H9 (cell line): ENCODE results near the gene CCNJL. TPM values are rescaled to one million over a fixed set of nuclear protein-coding genes. Genes with fewer than 3 reads are reported as not detected.
A peak's percentile ranks its signal among the peaks of the same experiment; 100 is the strongest.

Experiments used
- DNase-seq: peaks from one replicate; pipeline ENCODE4 v3.0.0-alpha.2; 2017
- H2AFZ ChIP-seq: one replicate; pipeline ENCODE4 v1.6.1; 2013; ENCODE audit warnings: mild to moderate bottlenecking, low read length, control low read depth, moderate library complexity
- H2AK5ac ChIP-seq: 2 replicates; pipeline ENCODE4 v1.6.1; 2013; ENCODE audit warnings: low read length, control low read depth, mixed read lengths; ENCODE audit not compliant: insufficient read length
- H2BK120ac ChIP-seq: one replicate; pipeline ENCODE4 v1.6.1; 2013; ENCODE audit warnings: low read depth, mild to moderate bottlenecking, low read length, control low read depth, inconsistent platforms; ENCODE audit not compliant: poor library complexity, severe bottlenecking
- H2BK12ac ChIP-seq: 2 replicates; pipeline ENCODE4 v1.6.1; 2013; ENCODE audit warnings: low read length, control low read depth, mixed read lengths, low read depth; ENCODE audit not compliant: insufficient read length
- H2BK15ac ChIP-seq: 2 replicates; pipeline ENCODE4 v1.6.1; 2013; ENCODE audit warnings: low read depth, low read length, control low read depth
- H2BK20ac ChIP-seq: one replicate; pipeline ENCODE4 v1.6.1; 2013; ENCODE audit warnings: low read depth, mild to moderate bottlenecking, low read length, control low read depth, inconsistent platforms; ENCODE audit not compliant: poor library complexity, severe bottlenecking
- H2BK5ac ChIP-seq: 2 replicates; pipeline ENCODE4 v1.6.1; 2013; ENCODE audit warnings: low read length, control low read depth, mixed read lengths; ENCODE audit not compliant: insufficient read length
- H3K14ac ChIP-seq: 2 replicates; pipeline ENCODE4 v1.6.1; 2013; ENCODE audit warnings: low read length, control low read depth; ENCODE audit not compliant: insufficient read depth
- H3K18ac ChIP-seq: 2 replicates; pipeline ENCODE4 v1.6.1; 2013; ENCODE audit warnings: low read depth, mild to moderate bottlenecking, mixed read lengths, low read length, control low read depth; ENCODE audit not compliant: insufficient read length
- H3K23ac ChIP-seq: 2 replicates; pipeline ENCODE4 v1.6.1; 2013; ENCODE audit warnings: low read length, control low read depth, mixed read lengths, low read depth; ENCODE audit not compliant: insufficient read length
- H3K23me2 ChIP-seq: 2 replicates; pipeline ENCODE4 v1.6.1; 2013; ENCODE audit warnings: low read depth, mild to moderate bottlenecking, mixed read lengths, low read length, control low read depth; ENCODE audit not compliant: insufficient read length, poor library complexity, severe bottlenecking
- H3K27ac ChIP-seq: 2 replicates; pipeline ENCODE4 v1.5.1; 2013; ENCODE audit warnings: low read length, control low read depth, mixed read lengths, low read depth; ENCODE audit not compliant: insufficient read length
- H3K27me3 ChIP-seq: 2 replicates; pipeline ENCODE4 v1.6.1; 2013; ENCODE audit warnings: low read length, control low read depth, inconsistent platforms; ENCODE audit not compliant: insufficient read depth
- H3K4ac ChIP-seq: 2 replicates; pipeline ENCODE4 v1.6.1; 2013; ENCODE audit warnings: low read depth, mild to moderate bottlenecking, control low read depth, inconsistent platforms, low read length, moderate library complexity
- H3K4me1 ChIP-seq: 2 replicates; pipeline ENCODE4 v1.6.1; 2013; ENCODE audit warnings: low read length, control low read depth, inconsistent platforms; ENCODE audit not compliant: insufficient read depth
- H3K4me2 ChIP-seq: 2 replicates; pipeline ENCODE4 v1.6.1; 2013; ENCODE audit warnings: low read length, control low read depth, mixed read lengths; ENCODE audit not compliant: insufficient read length, insufficient read depth
- H3K56ac ChIP-seq: 2 replicates; pipeline ENCODE4 v1.6.1; 2013; ENCODE audit warnings: low read depth, mild to moderate bottlenecking, mixed read lengths, low read length, control low read depth; ENCODE audit not compliant: insufficient read length
- H3K79me1 ChIP-seq: 2 replicates; pipeline ENCODE4 v1.6.1; 2013; ENCODE audit warnings: low read depth, mild to moderate bottlenecking, moderate library complexity, low read length, control low read depth, inconsistent platforms; ENCODE audit not compliant: insufficient read depth, poor library complexity, severe bottlenecking
- H3K79me2 ChIP-seq: 2 replicates; pipeline ENCODE4 v1.6.1; 2013; ENCODE audit warnings: low read length, control low read depth, inconsistent platforms; ENCODE audit not compliant: insufficient read depth
- H3K9ac ChIP-seq: 2 replicates; pipeline ENCODE4 v1.6.1; 2013; ENCODE audit warnings: low read length, control low read depth, mixed read lengths; ENCODE audit not compliant: insufficient read length; ENCODE audit errors: extremely low read depth
- H3K9me3 ChIP-seq: one replicate; pipeline ENCODE4 v1.6.1; 2013; ENCODE audit warnings: low read depth, low read length, inconsistent platforms; ENCODE audit not compliant: control insufficient read depth
- H3T11ph ChIP-seq: one replicate; pipeline ENCODE4 v1.6.1; 2013; ENCODE audit warnings: mild to moderate bottlenecking, low read length, control low read depth, inconsistent platforms
- H4K20me1 ChIP-seq: one replicate; pipeline ENCODE4 v1.6.1; 2013; ENCODE audit not compliant: control insufficient read depth, insufficient read length, insufficient read depth
- H4K5ac ChIP-seq: 2 replicates; pipeline ENCODE4 v1.6.1; 2013; ENCODE audit warnings: low read depth, mild to moderate bottlenecking, mixed read lengths, low read length, control low read depth; ENCODE audit not compliant: insufficient read length
- H4K8ac ChIP-seq: replicated peaks from 2 replicates; pipeline ENCODE4 v1.6.1; 2013; ENCODE audit warnings: low read length, control low read depth, mixed read lengths, low read depth; ENCODE audit not compliant: insufficient read length
- H4K91ac ChIP-seq: 2 replicates; pipeline ENCODE4 v1.6.1; 2013; ENCODE audit warnings: low read depth, mild to moderate bottlenecking, moderate library complexity, mixed read lengths, low read length, control low read depth; ENCODE audit not compliant: insufficient read length
- H3K27ac Mint-ChIP-seq, 3 experiments: 2 replicates in 2 of 3; 3 replicates in 1 of 3; pipeline ENCODE4 v1.8.0; 2020 to 2021; ENCODE audit warnings: mixed read lengths in 3 of 3, mild to moderate bottlenecking in 1 of 3, moderate library complexity in 1 of 3
- H3K27me3 Mint-ChIP-seq: 2 replicates; pipeline ENCODE4 v1.8.0; 2021; ENCODE audit warnings: low read depth, mild to moderate bottlenecking, moderate library complexity, mixed read lengths
- H3K36me3 Mint-ChIP-seq, 3 experiments: 2 replicates in 2 of 3; 3 replicates in 1 of 3; pipeline ENCODE4 v1.8.0; 2020 to 2021; ENCODE audit warnings: low read depth in 3 of 3, mixed read lengths in 3 of 3; ENCODE audit not compliant: insufficient read depth in 1 of 3
- H3K4me1 Mint-ChIP-seq, 2 experiments: 2 replicates each; pipeline ENCODE4 v1.8.0; 2020; ENCODE audit warnings: mixed read lengths in 2 of 2
- H3K4me3 Mint-ChIP-seq, 2 experiments: 2 replicates in 1 of 2; 3 replicates in 1 of 2; pipeline ENCODE4 v1.8.0; 2020 to 2021; ENCODE audit warnings: mild to moderate bottlenecking in 2 of 2, mixed read lengths in 2 of 2, moderate library complexity in 1 of 2
- H3K9me3 Mint-ChIP-seq, 2 experiments: 2 replicates in 1 of 2; 3 replicates in 1 of 2; pipeline ENCODE4 v1.8.0; 2020; ENCODE audit warnings: mild to moderate bottlenecking in 2 of 2, mixed read lengths in 2 of 2, moderate library complexity in 1 of 2
- CTCF ChIP-seq: fragments of 200-600 bp; sonication (generic); conservative IDR thresholded peaks from 3 replicates; pipeline ENCODE4 v1.8.0; 2021; ENCODE audit warnings: antibody characterized with exemption, mild to moderate bottlenecking
- WGBS: extraction: QIAGEN DNeasy Blood & Tissue Kit; methylation state at CpG from one replicate; pipeline ENCODE4 v1.1.7; 2013; ENCODE audit warnings: missing lambda C conversion rate, low lambda C conversion rate, mixed read lengths; ENCODE audit not compliant: insufficient read length; ENCODE audit errors: extremely low coverage; 5-methylcytosine and 5-hydroxymethylcytosine counted together
- total RNA-seq: library from RNA; stranded (reverse); gene quantifications from 2 replicates; pipeline ENCODE4 v1.2.1, GENCODE V29; 2021

CCNJL gene
- total RNA-seq, 1 experiment from 2014 or later = 26.9 TPM

GRCh38 chr5:160349935-160350303 lies 37.6 kb upstream of the CCNJL start:
- Histone ChIP-seq H3K9me3 (no peaks in the 10 kb centered on the region), H2BK12ac (no peak overlapping the region), H3K23ac (no peak overlapping the region), H4K8ac (no peak overlapping the region), H3K27me3 (no peaks in the 10 kb centered on the region), H4K91ac (no peak overlapping the region), H3K9ac (no peak overlapping the region), H3T11ph (no peak overlapping the region), H2BK5ac (no peak overlapping the region), H3K4me1 (peaks cover 1% of the 10 kb centered on the region; the same call in 1 of the 2 replicates), H2BK120ac (no peak overlapping the region), H3K56ac (no peak overlapping the region), H3K27ac (no peak overlapping the region), H3K79me2 (no peaks in the 10 kb centered on the region), H4K5ac (no peak overlapping the region), H3K4me2 (no peak overlapping the region), H3K18ac (no peak overlapping the region), H3K79me1 (no peaks in the 10 kb centered on the region), H2BK20ac (no peak overlapping the region), H4K20me1 (no peaks in the 10 kb centered on the region), H2AK5ac (no peak overlapping the region), H2AFZ (no peak overlapping the region), H2BK15ac (no peak overlapping the region), H3K14ac (no peak overlapping the region), H3K23me2 (no peaks in the 10 kb centered on the region), H3K4ac (no peak overlapping the region)
- Mint-ChIP-seq H3K9me3 (no peaks in the 10 kb centered on the region), H3K27ac (peak overlapping the region in 1 of 3 experiments; percentile 67; a peak in 1 of 7 replicates), H3K27me3 (no peaks in the 10 kb centered on the region), H3K36me3 (no peaks in the 10 kb centered on the region), H3K4me3 (no peak overlapping the region), H3K4me1 (peaks cover 3 to 5% of the 10 kb centered on the region in 2 experiments)
- WGBS = no CpG with 5 or more reads among the region's 4 CpGs
- no peak for DNase-seq
- TF ChIP-seq CTCF = no peak
